Cardiac muscle cell (in vitro differentiated cells and primary cell): ENCODE data around the gene CUL3. TPM values are rescaled to one million over a fixed set of nuclear protein-coding genes. Genes with fewer than 3 reads are reported as not detected.
A peak's percentile ranks its signal among the peaks of the same experiment; 100 is the strongest.
"Not testable (repeated sequence)": the region's sequence is repeated elsewhere in the genome, so short reads cannot be mapped to it uniquely, and the experiment has no call there.

Experiments
- DNase-seq, 2 donors: peaks; one replicate each; pipeline versions ENCODE4 v3.0.0 to v3.0.0-alpha.2; 2010 to 2017; ENCODE audit warnings: low read depth in 1 of 2, low spot score in 1 of 2
- H3K27ac ChIP-seq: fragments of 200-600 bp; sonication (generic); 2 replicates; pipeline ENCODE4 v1.5.1; 2016
- H3K27me3 ChIP-seq: fragments of 200-600 bp; sonication (generic); 2 replicates; pipeline ENCODE4 v1.6.0; 2016; ENCODE audit warnings: control low read depth
- H3K36me3 ChIP-seq: fragments of 200-600 bp; sonication (generic); 2 replicates; pipeline ENCODE4 v1.5.1; 2016; ENCODE audit warnings: control low read depth
- H3K4me1 ChIP-seq: fragments of 200-600 bp; sonication (generic); 2 replicates; pipeline ENCODE4 v1.8.1; 2017; ENCODE audit warnings: low read depth, mild to moderate bottlenecking, mixed run types
- H3K4me3 ChIP-seq: fragments of 200-600 bp; sonication (generic); 2 replicates; pipeline ENCODE4 v1.5.1; 2016; ENCODE audit warnings: mild to moderate bottlenecking
- H3K9me3 ChIP-seq: fragments of 200-600 bp; sonication (generic); 2 replicates; pipeline ENCODE4 v1.5.1; 2017; ENCODE audit warnings: low read depth, mild to moderate bottlenecking, control low read depth
- CTCF ChIP-seq: IDR thresholded peaks from 2 replicates; pipeline ENCODE4 v1.5.1; 2012; ENCODE audit warnings: low read depth, mild to moderate bottlenecking, low read length
- polyA plus RNA-seq: library from polyadenylated mRNA; unstranded; fragments of >200 nt; fragmentation: Nextera tagmentation; extraction: Ambion mirVana; gene quantifications from 2 replicates; pipeline ENCODE4 v1.2.1, GENCODE V29; 2016
- total RNA-seq: library from RNA; depleted of rRNA; stranded (reverse); fragments of >200 nt; gene quantifications from 2 replicates; pipeline ENCODE4 v1.2.3, GENCODE V29; 2016

CUL3 gene
- total and polyA plus RNA-seq, 2 experiments from 2014 or later, result 47.6 to 78.8 TPM

DNA sequence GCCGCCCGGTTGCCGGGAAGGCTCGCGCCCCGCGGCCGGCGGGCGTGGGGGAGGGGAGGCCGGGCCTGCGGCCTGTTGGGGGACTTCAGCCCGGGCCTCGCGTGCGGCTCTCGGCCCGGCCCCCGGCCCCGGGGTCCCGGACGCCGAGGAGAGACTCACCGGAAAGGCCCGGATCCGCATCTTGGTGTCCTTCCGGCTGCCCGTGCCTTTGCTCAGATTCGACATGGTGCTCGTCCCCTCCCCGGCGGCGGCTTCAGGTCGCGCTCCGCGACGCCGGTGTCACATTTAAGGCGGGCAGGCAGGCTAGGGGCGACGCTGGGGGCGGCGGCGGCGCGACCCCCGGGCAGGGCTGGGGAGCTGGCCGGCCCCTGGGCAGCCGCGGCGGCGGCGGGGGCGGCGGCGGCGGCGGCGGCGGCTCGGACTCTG lies 365 bp downstream of the CUL3 start:
- DNase-seq, result peak; percentile 48 to 69
- TF ChIP-seq CTCF, result no peak
- Histone ChIP-seq H3K36me3 (no peaks in the 10 kb centered on the region), H3K27ac (peak overlapping the region; percentile 98), H3K4me3 (peak overlapping the region; percentile 90), H3K27me3 (no peaks in the 10 kb centered on the region), H3K9me3 (no peaks in the 10 kb centered on the region), H3K4me1 (peaks cover 23% of the 10 kb centered on the region)

GRCh38 chr2:224584111-224584784 lies 915 bp downstream of the CUL3 start:
- no peaks in the 10 kb centered on the region for H3K36me3 ChIP-seq
- no peak for TF ChIP-seq CTCF
- H3K4me3 ChIP-seq, result peak overlapping the region; percentile 90
- peak; percentile 49 to 59 for DNase-seq
- H3K27me3 ChIP-seq, result no peaks in the 10 kb centered on the region
- H3K4me1 ChIP-seq, result peaks cover 26% of the 10 kb centered on the region
- peak overlapping the region; percentile 98 for H3K27ac ChIP-seq
- H3K9me3 ChIP-seq, result no peaks in the 10 kb centered on the region

DNA sequence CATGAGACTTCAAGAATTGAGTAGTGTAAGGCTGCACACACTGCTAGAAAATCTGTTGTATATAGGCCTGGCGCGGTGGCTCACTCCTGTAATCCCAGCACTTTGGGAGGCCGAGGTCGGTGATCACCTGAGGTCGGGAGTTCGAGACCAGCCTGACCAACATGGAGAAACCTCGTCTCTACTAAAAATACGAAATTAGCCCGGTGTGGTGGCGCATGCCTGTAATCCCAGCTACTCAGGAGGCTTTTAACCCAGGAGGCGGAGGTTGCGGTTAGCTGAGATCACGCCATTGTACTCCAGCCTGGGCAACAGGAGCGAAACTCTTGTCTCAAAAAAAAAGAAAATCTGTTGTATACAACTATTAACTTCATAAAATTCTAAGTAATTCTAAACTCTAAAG lies 2.1 kb downstream of the CUL3 start:
- not testable (repeated sequence) for DNase-seq, H3K9me3 ChIP-seq, H3K27ac ChIP-seq, H3K27me3 ChIP-seq, H3K36me3 ChIP-seq
- peak overlapping the region; percentile 90 for H3K4me3 ChIP-seq
- H3K4me1 ChIP-seq, result peaks cover 30% of the 10 kb centered on the region

DNA sequence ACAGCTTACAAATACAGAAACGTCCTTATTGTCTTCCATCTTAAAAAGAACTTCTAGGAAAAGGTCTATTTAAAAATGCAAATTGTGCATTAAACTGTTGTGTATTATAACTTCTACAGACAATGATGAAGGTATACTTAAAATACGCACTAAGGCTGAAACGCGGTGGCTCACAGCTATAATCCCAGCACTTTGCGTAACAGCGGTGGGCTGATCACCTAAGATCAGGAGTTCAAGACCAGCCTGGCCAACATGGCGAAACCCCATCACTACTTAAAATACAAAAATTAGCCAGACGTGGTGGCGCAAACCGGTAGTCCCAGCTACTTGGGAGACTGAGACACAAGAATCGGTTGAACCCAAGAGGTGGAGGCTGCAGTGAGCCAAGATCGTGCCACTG lies 4.9 kb downstream of the CUL3 start:
- no peak overlapping the region for H3K4me3 ChIP-seq
- H3K27ac ChIP-seq, result peak overlapping the region; percentile 11

GRCh38 chr2:224579411-224579810 lies 5.8 kb downstream of the CUL3 start:
- no peaks in the 10 kb centered on the region for H3K9me3 ChIP-seq
- H3K27ac ChIP-seq, result peak overlapping the region; percentile 11
- no peaks in the 10 kb centered on the region for H3K27me3 ChIP-seq
- no peak overlapping the region for H3K4me3 ChIP-seq
- peaks cover 35% of the 10 kb centered on the region for H3K4me1 ChIP-seq
- peak; percentile 19 to 24 for DNase-seq
- no peak for TF ChIP-seq CTCF
- H3K36me3 ChIP-seq, result no peaks in the 10 kb centered on the region

More for the DNA sequence above, 4.9 kb downstream of the CUL3 start:
- Histone ChIP-seq H3K4me1 (peaks cover 29% of the 10 kb centered on the region), H3K9me3 (no peaks in the 10 kb centered on the region), H3K27me3 (no peaks in the 10 kb centered on the region), H3K36me3 (no peaks in the 10 kb centered on the region)
- no peak for DNase-seq
- TF ChIP-seq CTCF, result no peak

DNA sequence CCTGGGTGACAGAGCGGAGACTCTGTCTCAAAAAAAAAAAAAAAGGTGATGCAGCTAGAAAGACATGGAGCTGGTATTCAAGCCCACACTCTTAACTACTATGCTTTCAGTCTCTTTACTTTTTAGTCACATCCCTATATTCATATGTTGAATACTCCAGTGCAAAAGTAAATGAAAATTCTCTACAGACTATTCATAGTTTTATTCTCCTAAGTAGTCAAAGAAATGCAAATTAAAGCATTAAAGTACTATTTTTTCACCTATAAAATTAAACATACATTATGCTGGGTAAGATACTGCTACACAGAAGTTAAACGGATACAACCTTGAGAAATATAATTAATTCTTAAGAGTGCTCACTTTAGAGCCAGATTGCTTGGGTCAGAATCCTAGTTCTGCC lies 7.6 kb downstream of the CUL3 start:
- DNase-seq, result no peak
- no peak overlapping the region for H3K4me3 ChIP-seq

More for the DNA sequence above, 7.6 kb downstream of the CUL3 start:
- TF ChIP-seq CTCF, result no peak
- no peaks in the 10 kb centered on the region for H3K36me3 ChIP-seq
- H3K9me3 ChIP-seq, result no peaks in the 10 kb centered on the region
- H3K27ac ChIP-seq, result no peak overlapping the region
- peaks cover 31% of the 10 kb centered on the region for H3K4me1 ChIP-seq
- no peaks in the 10 kb centered on the region for H3K27me3 ChIP-seq
